ENCODE measurements around the gene PDCD1.
"Not testable (repeated sequence)": the region's sequence is repeated elsewhere in the genome, so short reads cannot be mapped to it uniquely, and the experiment has no call there.

The PDCD1 gene

GRCh38 chr2:241833101-241833663 is 25.5 kb downstream of the PDCD1 start:
- DNase-seq, result no peak

- no peak for DNase-seq
These were observed 31.3 kb downstream of the PDCD1 start for GRCh38 chr2:241827394-241827793.

GRCh38 chr2:241823531-241824437 is 34.9 kb downstream of the PDCD1 start:
- DNase-seq, result not testable (repeated sequence)

GRCh38 chr2:241822264-241822623 is 36.5 kb downstream of the PDCD1 start:
- DNase-seq, result no peak

- no peak for DNase-seq
These were observed 37.0 kb downstream of the PDCD1 start for GRCh38 chr2:241821460-241822263.

GRCh38 chr2:241820625-241821384 is 37.9 kb downstream of the PDCD1 start:
- no peak for DNase-seq

GRCh38 chr2:241819947-241820624 is 38.6 kb downstream of the PDCD1 start:
- not testable (repeated sequence) for DNase-seq

- no peak for DNase-seq
These were observed 39.8 kb downstream of the PDCD1 start for GRCh38 chr2:241818943-241819270.

GRCh38 chr2:241818229-241818942 is 40.3 kb downstream of the PDCD1 start:
- no peak for DNase-seq

- DNase-seq, result not testable (repeated sequence)
These were observed 40.9 kb downstream of the PDCD1 start for GRCh38 chr2:241817821-241818215.

GRCh38 chr2:241817126-241817820 is 41.4 kb downstream of the PDCD1 start:
- DNase-seq, result no peak

GRCh38 chr2:241816431-241817121 is 42.1 kb downstream of the PDCD1 start:
- no peak for DNase-seq

GRCh38 chr2:241815477-241816430 is 42.9 kb downstream of the PDCD1 start:
- no peak for DNase-seq

GRCh38 chr2:241814643-241815476 is 43.8 kb downstream of the PDCD1 start:
- DNase-seq, result no peak

GRCh38 chr2:241814393-241814642 is 44.4 kb downstream of the PDCD1 start:
- DNase-seq, result no peak

- DNase-seq, result no peak
These were observed 44.9 kb downstream of the PDCD1 start for GRCh38 chr2:241813644-241814392.
